Astrocyte of the cerebellum (primary cell): ENCODE results near the gene LRRTM4.

Experiments
- DNase-seq: peaks from one replicate; pipeline ENCODE4 v3.0.0-alpha.2; 2011; ENCODE audit warnings: low read depth
- H3K4me3 ChIP-seq: 2 replicates; pipeline ENCODE4 v1.5.1; 2011; ENCODE audit warnings: mild to moderate bottlenecking, low read depth, low read length, moderate library complexity
- in situ Hi-C: cut with HindIII; loops from 2 replicates; pipeline ENCODE4 v1.10.0; 2017; ENCODE audit warnings: low sequenced_read_pairs
- TF ChIP-seq, protein P1 (sequence below): IDR thresholded peaks from 2 replicates; pipeline ENCODE4 v1.5.1; 2012; ENCODE audit warnings: low read length, low read depth, moderate library complexity, mild to moderate bottlenecking; ENCODE audit errors: missing control alignments

The LRRTM4 gene

DNA sequence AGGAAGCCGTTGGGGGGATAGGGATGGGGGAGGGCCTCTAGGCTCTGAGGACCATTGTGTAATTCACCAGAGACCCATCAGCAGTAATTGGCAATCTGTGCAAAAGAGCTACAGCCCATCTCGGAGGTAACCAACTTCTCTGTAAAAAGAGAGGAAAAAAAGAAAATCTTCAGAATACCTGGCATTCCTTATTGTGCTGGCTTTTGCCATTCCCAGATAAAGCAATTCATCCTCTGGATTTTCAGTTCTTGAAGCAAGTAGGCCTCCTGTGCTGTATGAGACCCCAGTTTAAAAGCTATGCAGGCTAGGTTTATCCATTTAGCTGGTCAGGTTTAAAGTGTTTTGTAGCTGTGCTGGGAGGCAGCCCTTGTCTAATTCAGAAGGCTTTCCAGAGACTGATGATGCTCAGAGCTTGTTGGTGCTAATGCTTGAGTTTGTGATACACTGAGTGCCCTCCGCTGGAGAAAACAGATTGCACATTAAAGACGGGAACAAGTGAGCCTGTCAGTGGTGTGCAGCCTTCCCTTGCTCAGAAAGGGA lies at the start of gene LRRTM4:
Gene LRRTM4, minus strand, starts transcription at position 446 of the 540 bp plus-strand sequence.
- TF ChIP-seq, protein P1, sequence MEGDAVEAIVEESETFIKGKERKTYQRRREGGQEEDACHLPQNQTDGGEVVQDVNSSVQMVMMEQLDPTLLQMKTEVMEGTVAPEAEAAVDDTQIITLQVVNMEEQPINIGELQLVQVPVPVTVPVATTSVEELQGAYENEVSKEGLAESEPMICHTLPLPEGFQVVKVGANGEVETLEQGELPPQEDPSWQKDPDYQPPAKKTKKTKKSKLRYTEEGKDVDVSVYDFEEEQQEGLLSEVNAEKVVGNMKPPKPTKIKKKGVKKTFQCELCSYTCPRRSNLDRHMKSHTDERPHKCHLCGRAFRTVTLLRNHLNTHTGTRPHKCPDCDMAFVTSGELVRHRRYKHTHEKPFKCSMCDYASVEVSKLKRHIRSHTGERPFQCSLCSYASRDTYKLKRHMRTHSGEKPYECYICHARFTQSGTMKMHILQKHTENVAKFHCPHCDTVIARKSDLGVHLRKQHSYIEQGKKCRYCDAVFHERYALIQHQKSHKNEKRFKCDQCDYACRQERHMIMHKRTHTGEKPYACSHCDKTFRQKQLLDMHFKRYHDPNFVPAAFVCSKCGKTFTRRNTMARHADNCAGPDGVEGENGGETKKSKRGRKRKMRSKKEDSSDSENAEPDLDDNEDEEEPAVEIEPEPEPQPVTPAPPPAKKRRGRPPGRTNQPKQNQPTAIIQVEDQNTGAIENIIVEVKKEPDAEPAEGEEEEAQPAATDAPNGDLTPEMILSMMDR = peak; percentile 37
- in situ Hi-C loops = no loop called here
- no peak within 1 kb of the TSS for H3K4me3 ChIP-seq
- DNase-seq = no peak

DNA sequence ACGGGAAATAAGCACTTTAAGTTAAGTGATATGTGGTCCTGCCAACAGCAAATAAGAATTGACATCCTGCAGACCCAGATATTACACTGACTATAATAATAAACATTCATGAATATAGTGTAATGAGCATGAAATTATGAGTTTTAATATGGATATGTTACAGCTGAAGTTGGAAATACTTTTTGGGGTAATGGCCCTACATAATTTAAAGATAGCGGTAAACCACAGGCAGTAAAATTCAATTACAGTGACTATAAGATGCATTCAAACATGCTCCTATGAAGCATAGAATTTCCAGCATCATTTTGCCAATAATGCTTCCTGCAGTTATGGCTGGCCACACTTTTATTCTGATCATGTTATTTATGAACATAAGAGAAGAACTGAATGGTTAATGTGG lies 49.4 kb upstream of the LRRTM4 start:
- H3K4me3 ChIP-seq = no peak overlapping the region
- TF ChIP-seq, protein P1 = no peak
- in situ Hi-C loops = no loop called here
- DNase-seq = no peak

DNA sequence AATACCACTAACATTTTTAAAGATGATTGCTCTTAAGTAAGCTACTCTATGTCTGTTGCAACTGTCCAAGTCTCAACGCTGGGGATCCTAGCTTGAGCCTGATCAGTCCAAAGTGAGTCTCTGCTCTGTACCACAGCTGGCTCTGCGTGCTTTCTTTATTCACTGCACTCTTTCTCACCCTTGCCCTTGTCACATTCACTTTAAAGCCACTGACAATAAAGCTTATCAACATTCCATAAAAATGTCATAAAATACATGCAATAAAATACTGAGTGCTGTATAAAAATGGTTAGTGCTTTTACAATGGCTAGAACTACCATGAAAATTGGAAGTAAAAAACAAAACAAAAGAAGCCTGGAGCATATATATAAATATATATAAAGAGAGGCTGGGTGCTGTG lies 45.5 kb upstream of the LRRTM4 start:
- H3K4me3 ChIP-seq = no peak overlapping the region
- TF ChIP-seq, protein P1 = no peak
- no peak for DNase-seq
- in situ Hi-C loops = no loop called here

DNA sequence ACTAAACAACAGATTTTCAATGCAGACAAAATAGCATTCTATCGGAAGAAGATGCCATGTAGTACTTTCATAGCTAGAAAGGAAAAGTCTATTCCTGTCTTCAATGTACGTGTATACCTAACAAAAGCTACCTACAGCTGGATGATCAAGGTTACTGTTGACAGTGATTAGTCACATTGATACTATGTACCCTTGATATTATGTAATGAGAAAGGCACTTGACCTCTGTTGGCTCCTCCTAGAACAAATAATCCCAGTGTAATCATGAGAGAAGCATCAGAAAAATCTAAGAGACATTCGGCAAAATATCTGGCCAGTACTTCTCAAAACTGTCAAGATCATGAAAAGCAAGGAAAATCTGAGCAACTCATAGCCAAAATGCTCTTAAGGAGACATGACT lies 44.4 kb upstream of the LRRTM4 start:
- H3K4me3 ChIP-seq = no peak overlapping the region
- in situ Hi-C loops = no loop called here
- TF ChIP-seq, protein P1 = no peak
- DNase-seq = no peak

DNA sequence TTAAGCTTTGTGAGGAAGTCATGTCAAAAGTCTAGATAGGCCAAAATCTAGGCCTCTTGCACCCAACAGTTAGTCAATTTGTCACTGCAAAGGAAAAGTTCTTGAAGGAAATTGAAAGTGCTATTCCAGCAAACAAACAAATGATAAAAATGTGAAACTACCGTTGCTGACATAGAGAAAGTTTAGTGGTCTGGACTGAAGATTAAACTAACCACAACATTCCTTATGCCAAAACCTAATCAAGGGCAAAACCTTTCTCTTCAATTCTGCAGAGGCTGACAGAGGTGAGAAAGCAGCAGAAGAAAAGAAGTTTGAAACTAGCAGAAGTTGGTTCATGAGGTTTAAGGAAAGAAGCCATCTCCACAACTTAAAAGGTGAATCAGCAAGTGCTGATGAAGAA lies 44.0 kb upstream of the LRRTM4 start:
- in situ Hi-C loops = no loop called here
- TF ChIP-seq, protein P1 = no peak
- H3K4me3 ChIP-seq = no peak overlapping the region
- DNase-seq = no peak

DNA sequence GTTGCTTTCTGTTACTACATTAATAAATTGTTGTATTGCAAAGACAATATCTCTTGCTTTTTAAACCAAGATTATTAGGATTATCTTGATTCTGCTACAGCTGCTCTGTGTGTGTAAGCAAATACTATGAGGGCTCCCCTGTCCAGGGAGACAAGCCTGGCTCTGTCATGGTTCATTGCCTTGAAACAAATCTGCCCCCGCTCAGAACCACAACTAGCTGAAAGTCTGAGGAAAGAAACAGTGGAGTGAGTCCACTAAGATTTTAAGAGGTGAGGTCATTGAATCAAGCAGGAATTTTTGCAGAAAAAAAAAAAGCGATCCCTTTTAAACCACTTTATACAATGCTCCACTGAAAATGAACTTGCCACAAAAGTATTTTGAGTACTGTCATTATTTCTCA lies 30.8 kb upstream of the LRRTM4 start:
- TF ChIP-seq, protein P1 = no peak
- in situ Hi-C loops = no loop called here
- peak; percentile 29 for DNase-seq
- H3K4me3 ChIP-seq = no peak overlapping the region
